Right lobe of liver (tissue), 6 donors: ENCODE measurements around the gene ZNF85. TPM values are rescaled to one million over a fixed set of nuclear protein-coding genes. Genes with fewer than 3 reads are reported as not detected.
"Not testable (repeated sequence)": the region's sequence is repeated elsewhere in the genome, so short reads cannot be mapped to it uniquely, and the experiment has no call there.

Experiments used
- ATAC-seq, 4 donors: fragments of 200-7000 bp; cut with Tn5 transposase; one replicate each; pipeline ENCODE4 v1.9.1; 2020; ENCODE audit warnings: mild to moderate bottlenecking in 4 of 4, moderate library complexity in 4 of 4
- DNase-seq, 3 donors: peaks; one replicate each; pipeline ENCODE4 v3.0.0-alpha.2; 2020
- H3K27ac ChIP-seq, 3 donors: fragments of 200-600 bp; one replicate each; pipeline ENCODE4 v1.8.0; 2022
- H3K27me3 ChIP-seq, 2 donors: fragments of 200-600 bp; one replicate each; pipeline ENCODE4 v1.8.0; 2022
- H3K36me3 ChIP-seq, 4 donors: fragments of 200-600 bp; sonication (generic) in 1 of 4; one replicate each; pipeline versions ENCODE4 v1.5.1 to v1.8.0; 2017 to 2022; ENCODE audit warnings: control low read depth in 1 of 4
- H3K4me1 ChIP-seq, 4 donors: fragments of 200-600 bp; sonication (generic) in 1 of 4; one replicate each; pipeline versions ENCODE4 v1.5.1 to v1.8.0; 2017 to 2022; ENCODE audit warnings: control low read depth in 1 of 4
- H3K4me3 ChIP-seq, 3 donors: fragments of 200-600 bp; one replicate each; pipeline ENCODE4 v1.8.0; 2022
- H3K9me3 ChIP-seq, 4 donors: fragments of 200-600 bp; sonication (generic) in 1 of 4; one replicate each; pipeline versions ENCODE4 v1.5.1 to v1.8.0; 2017 to 2022; ENCODE audit warnings: control low read depth in 1 of 4
- POLR2A ChIP-seq: fragments of 450-650 bp; IDR thresholded peaks from one replicate; pipeline ENCODE4 v1.6.1; 2017; ENCODE audit warnings: antibody characterized with exemption, mild to moderate bottlenecking
- WGBS: methylation state at CpG from one replicate; pipeline ENCODE4 v1.1.6; 2018; ENCODE audit warnings: low coverage, low lambda C conversion rate; ENCODE audit not compliant: insufficient coverage; ENCODE audit errors: missing lambda C conversion rate; 5-methylcytosine and 5-hydroxymethylcytosine counted together
- intact Hi-C, 2 donors: fragments of 100-400 bp; cut with DNase I; formaldehyde crosslinking; loops; one replicate each; pipeline versions ENCODE4 v1.11.2 to v1.14.1; 2022
- total RNA-seq, 6 experiments: library from RNA; depleted of rRNA in 2 of 6; stranded (reverse); fragments of >200 nt in 2 of 6; fragmentation: NEBNext Ultra II Directional in 3 of 6; extraction: Animal tissue kit (Norgen Biotek cat#: 25700) in 3 of 6; gene quantifications; one replicate each; pipeline versions ENCODE4 v1.1.0 to v1.2.4, GENCODE V29; 2016 to 2023
- TF ChIP-seq, protein P1 (sequence below), 4 donors: fragments of 200-600 bp in 3 of 4; fragments of 450-650 bp in 1 of 4; IDR thresholded peaks; one replicate each; pipeline versions ENCODE4 v1.5.1 to v1.8.0; 2016 to 2022; ENCODE audit warnings: antibody characterized with exemption in 4 of 4, mild to moderate bottlenecking in 2 of 4
- donor health status: DM: no; HTN: yes; CAD: no.
- donor health status: DM: no; HTN: no; CAD: no.
- donor health status: DM: no; HTN: no; CAD: no.
- donor health status: DM: no; HTN: yes; CAD: no.
- donor health status: DM: no; HTN: yes; CAD: no.

The ZNF85 gene
- total RNA-seq, 6 experiments from 2014 or later, result 0.37 to 3.3 (median 0.84) TPM

DNA sequence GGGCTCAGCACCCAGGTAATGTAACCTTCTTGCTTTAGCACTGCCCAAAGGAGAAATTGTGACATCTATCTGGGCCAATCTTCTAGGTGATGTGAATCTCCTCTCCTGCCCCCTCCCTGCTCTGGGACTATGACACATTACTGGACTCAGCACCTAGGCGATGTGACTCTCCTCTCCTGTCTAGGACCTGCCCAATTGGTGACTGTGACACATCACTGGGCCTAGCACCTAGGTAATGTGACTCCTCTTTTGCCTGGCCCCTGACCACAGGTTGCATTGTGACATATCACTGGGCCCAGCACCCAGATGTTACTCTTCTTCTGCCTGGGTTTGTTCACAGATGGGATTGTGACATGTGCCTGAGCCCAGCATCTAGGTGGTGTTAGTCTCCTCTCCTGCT is 45.0 kb downstream of the ZNF85 start:
- H3K4me3 ChIP-seq, result no peak overlapping the region
- TF ChIP-seq POLR2A, result no peak
- TF ChIP-seq, protein P1, sequence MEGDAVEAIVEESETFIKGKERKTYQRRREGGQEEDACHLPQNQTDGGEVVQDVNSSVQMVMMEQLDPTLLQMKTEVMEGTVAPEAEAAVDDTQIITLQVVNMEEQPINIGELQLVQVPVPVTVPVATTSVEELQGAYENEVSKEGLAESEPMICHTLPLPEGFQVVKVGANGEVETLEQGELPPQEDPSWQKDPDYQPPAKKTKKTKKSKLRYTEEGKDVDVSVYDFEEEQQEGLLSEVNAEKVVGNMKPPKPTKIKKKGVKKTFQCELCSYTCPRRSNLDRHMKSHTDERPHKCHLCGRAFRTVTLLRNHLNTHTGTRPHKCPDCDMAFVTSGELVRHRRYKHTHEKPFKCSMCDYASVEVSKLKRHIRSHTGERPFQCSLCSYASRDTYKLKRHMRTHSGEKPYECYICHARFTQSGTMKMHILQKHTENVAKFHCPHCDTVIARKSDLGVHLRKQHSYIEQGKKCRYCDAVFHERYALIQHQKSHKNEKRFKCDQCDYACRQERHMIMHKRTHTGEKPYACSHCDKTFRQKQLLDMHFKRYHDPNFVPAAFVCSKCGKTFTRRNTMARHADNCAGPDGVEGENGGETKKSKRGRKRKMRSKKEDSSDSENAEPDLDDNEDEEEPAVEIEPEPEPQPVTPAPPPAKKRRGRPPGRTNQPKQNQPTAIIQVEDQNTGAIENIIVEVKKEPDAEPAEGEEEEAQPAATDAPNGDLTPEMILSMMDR (IDR thresholded peaks at IDR 0.05), result no peak
- H3K27ac ChIP-seq, result no peak overlapping the region
- intact Hi-C loops, result no loop called here
- H3K36me3 ChIP-seq, result no peaks in the 10 kb centered on the region
- no peaks in the 10 kb centered on the region for H3K27me3 ChIP-seq
- DNase-seq (no peak), ATAC-seq (peak in 1 of 4 donors; percentile 24)
- H3K9me3 ChIP-seq, result no peaks in the 10 kb centered on the region
- 100% methylated on average over 1 of the region's 1 CpG for WGBS
- no peaks in the 10 kb centered on the region for H3K4me1 ChIP-seq

DNA sequence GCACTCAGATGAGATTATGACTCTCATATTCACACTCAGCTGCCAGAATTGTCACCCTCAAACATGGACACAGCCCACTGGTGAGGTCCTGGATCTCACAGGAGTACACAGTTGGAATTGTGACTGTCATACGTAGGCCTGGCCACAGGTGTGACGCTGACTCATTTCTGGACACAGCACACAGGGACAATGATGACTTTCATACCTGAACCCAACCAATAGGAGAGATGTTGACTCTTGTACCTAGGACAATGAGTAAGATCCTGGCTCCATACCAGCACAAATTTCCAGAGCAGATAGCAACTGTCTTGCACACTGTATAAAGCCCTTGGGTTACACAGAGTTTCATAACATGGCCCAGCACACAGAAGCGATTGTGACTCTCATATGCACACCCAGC is 46.4 kb downstream of the ZNF85 start:
- no peak for DNase-seq
- no CpG with 5 or more reads among the region's 3 CpGs for WGBS
- no peak overlapping the region for H3K27ac ChIP-seq

DNA sequence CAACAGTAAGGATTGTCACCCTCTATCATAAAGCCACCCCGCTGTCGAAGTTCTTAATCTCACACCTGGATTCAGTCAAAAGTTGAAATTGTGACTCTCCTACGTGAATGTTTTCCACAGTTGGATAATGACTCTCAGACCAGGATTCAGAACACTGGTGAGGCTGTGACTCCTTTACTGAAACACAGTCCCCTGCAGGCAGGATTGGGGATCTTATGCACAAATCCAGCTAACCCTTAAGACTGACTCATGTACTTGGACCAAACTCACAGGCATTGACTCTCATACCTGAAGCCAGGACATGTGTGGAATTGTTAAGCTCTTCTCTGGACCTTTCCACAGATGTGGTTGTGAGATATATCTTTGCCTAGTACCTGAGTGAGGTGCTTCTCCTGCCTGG is 46.8 kb downstream of the ZNF85 start:
- ATAC-seq, result no peak
- intact Hi-C loops, result no loop called here

More for the DNA sequence above, 46.4 kb downstream of the ZNF85 start:
- TF ChIP-seq POLR2A, result no peak
- TF ChIP-seq, protein P1 (IDR thresholded peaks at IDR 0.05), result no peak
- Histone ChIP-seq H3K27me3 (no peaks in the 10 kb centered on the region), H3K9me3 (no peaks in the 10 kb centered on the region), H3K4me3 (no peak overlapping the region), H3K4me1 (no peaks in the 10 kb centered on the region), H3K36me3 (no peaks in the 10 kb centered on the region)
- ATAC-seq, result no peak
- intact Hi-C loops, result no loop called here

DNA sequence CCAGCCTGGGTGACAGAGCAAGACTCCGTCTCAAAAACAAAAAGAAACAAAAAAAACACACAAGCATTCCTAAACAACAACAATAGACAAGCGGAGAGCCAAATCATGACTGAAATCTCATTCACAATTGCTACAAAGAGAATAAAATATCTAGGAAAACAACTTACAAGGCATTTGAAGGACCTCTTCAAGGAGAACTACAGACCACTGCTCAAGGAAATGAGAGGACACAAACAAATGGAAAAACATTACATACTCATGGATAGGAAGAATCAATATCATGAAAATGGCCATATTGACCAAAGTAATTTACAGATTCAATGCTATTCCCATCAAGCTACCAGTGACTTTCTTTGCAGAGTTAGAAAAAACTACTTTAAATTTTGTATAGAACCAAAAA is 69.7 kb downstream of the ZNF85 start:
- H3K4me1 ChIP-seq, result not testable (repeated sequence)

More for the DNA sequence above, 46.8 kb downstream of the ZNF85 start:
- WGBS, result 60% methylated on average over 1 of the region's 3 CpGs
- Histone ChIP-seq H3K9me3 (no peaks in the 10 kb centered on the region), H3K27ac (no peak overlapping the region), H3K4me3 (no peak overlapping the region), H3K27me3 (no peaks in the 10 kb centered on the region), H3K4me1 (no peaks in the 10 kb centered on the region), H3K36me3 (no peaks in the 10 kb centered on the region)
- DNase-seq, result no peak
- TF ChIP-seq, protein P1 (IDR thresholded peaks at IDR 0.05), result no peak
- no peak for TF ChIP-seq POLR2A

DNA sequence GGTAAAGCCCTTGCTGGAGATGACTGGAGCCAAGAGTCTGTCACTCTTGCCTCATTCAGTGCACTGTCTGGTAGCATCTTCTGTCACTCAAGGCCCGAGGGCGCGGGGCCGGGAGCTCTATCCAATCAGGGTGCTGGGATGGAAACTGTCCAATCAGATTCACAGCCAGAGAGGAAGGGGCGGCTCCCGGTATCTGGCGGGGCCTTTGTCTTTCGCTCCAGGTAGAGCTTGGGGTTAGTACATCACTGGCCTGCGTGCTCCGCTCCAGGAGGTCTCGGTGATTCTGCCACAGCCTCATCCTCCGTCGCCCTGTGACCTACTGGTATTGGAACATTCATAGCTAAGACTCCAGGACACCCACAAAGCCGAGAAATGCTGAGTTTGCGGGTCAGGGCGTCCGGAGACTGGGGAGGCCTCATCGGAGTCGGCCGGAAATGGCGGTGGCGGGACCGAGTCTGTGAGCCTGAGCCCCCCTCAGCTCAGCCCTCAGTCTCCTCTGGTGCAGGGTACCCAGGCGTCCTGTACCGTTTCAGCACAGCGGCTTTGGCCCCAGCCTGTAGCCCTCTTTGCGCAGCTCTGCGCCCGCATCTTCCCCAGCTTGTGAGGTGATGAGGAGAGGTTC is 76.8 kb downstream of the ZNF85 start:
- peak; percentile 55 to 69 (median 67) for DNase-seq
- TF ChIP-seq, protein P1 (IDR thresholded peaks at IDR 0.05), result no peak
- TF ChIP-seq POLR2A, result no peak
- peak overlapping the region; percentile 16 to 19 (median 17) for H3K4me3 ChIP-seq
- H3K27ac ChIP-seq, result no peak overlapping the region
- H3K9me3 ChIP-seq, result no peaks in the 10 kb centered on the region
- intact Hi-C loops, result no loop called here
- peak; percentile 92 to 97 (median 96) for ATAC-seq
- H3K36me3 ChIP-seq, result no peaks in the 10 kb centered on the region
- H3K4me1 ChIP-seq, result no peaks in the 10 kb centered on the region
- 10% methylated on average over 9 of the region's 29 CpGs for WGBS
- H3K27me3 ChIP-seq, result no peaks in the 10 kb centered on the region

More for the DNA sequence above, 69.7 kb downstream of the ZNF85 start:
- H3K9me3 ChIP-seq, H3K36me3 ChIP-seq, intact Hi-C loops, DNase-seq, ATAC-seq, H3K27me3 ChIP-seq, H3K27ac ChIP-seq, H3K4me3 ChIP-seq: not testable (repeated sequence)
- WGBS, result 71% methylated on average over 2 of the region's 2 CpGs

Other genes starting within 250 kb of the ZNF85 start
- under 1 TPM in 5 of 6 experiments, not detected in 1; 0.37 to 0.81 (median 0.57) TPM for gene ZNF66, start 146.9 kb upstream of the ZNF85 start, total RNA-seq
- gene ZNF430, start 97.4 kb downstream of the ZNF85 start, total RNA-seq, result 1 to 10 TPM in 4 of 6 experiments, under 1 TPM in 2; 0.44 to 2.2 (median 1.2) TPM
- 1 to 10 TPM in 1 of 6 experiments, under 1 TPM in 5; 0.43 to 1.1 (median 0.67) TPM for gene ZNF714, start 159.0 kb downstream of the ZNF85 start, total RNA-seq
- 1 to 10 TPM in 2 of 6 experiments, under 1 TPM in 4; 0.37 to 1.6 (median 0.84) TPM for gene ZNF431, start 218.8 kb downstream of the ZNF85 start, total RNA-seq